HUES64 (cell line): ENCODE data around the gene ACSF3.

Source experiments
- H3K27ac ChIP-seq: 2 replicates; pipeline ENCODE4 v1.7.0; 2013; ENCODE audit warnings: low read depth, low read length, inconsistent platforms
- H3K27me3 ChIP-seq: 2 replicates; pipeline ENCODE4 v1.6.1; 2013; ENCODE audit warnings: mild to moderate bottlenecking, low read length; ENCODE audit not compliant: insufficient read depth
- H3K36me3 ChIP-seq: 2 replicates; pipeline ENCODE4 v1.6.1; 2013; ENCODE audit warnings: mild to moderate bottlenecking, low read length; ENCODE audit not compliant: insufficient read depth
- H3K4me1 ChIP-seq: 2 replicates; pipeline ENCODE4 v1.6.1; 2013; ENCODE audit warnings: mild to moderate bottlenecking, low read length, moderate library complexity; ENCODE audit not compliant: insufficient read depth
- H3K4me3 ChIP-seq: 2 replicates; pipeline ENCODE4 v1.5.1; 2013; ENCODE audit warnings: mild to moderate bottlenecking, low read length, moderate library complexity
- H3K9ac ChIP-seq: 2 replicates; pipeline ENCODE4 v1.6.1; 2013; ENCODE audit warnings: mild to moderate bottlenecking, low read depth, low read length
- H3K9me3 ChIP-seq: 2 replicates; pipeline ENCODE4 v1.6.1; 2013; ENCODE audit warnings: low read depth, low read length; ENCODE audit not compliant: insufficient read depth
- WGBS: fragments of 150-250, 120-280 bp; methylation state at CpG from one replicate; pipeline ENCODE4 v1.1.7; 2013; ENCODE audit warnings: missing lambda C conversion rate; 5-methylcytosine and 5-hydroxymethylcytosine counted together

The ACSF3 gene

GRCh38 chr16:89169778-89170177, 76.1 kb downstream of the ACSF3 start:
- Histone ChIP-seq H3K4me1 (peaks cover 5% of the 10 kb centered on the region; the same call in 1 of the 2 replicates), H3K4me3 (no peak overlapping the region), H3K36me3 (no peaks in the 10 kb centered on the region), H3K9ac (no peak overlapping the region), H3K27ac (no peak overlapping the region), H3K9me3 (no peaks in the 10 kb centered on the region), H3K27me3 (peaks cover 32% of the 10 kb centered on the region)
- 87% methylated on average over 14 of the region's 14 CpGs for WGBS

- 24% methylated on average over 34 of the region's 34 CpGs for WGBS
- Histone ChIP-seq H3K4me3 (peak overlapping the region; percentile 54), H3K4me1 (peaks cover 5% of the 10 kb centered on the region; the same call in 1 of the 2 replicates), H3K27me3 (peaks cover 32% of the 10 kb centered on the region), H3K9me3 (no peaks in the 10 kb centered on the region), H3K9ac (no peak overlapping the region), H3K36me3 (no peaks in the 10 kb centered on the region), H3K27ac (no peak overlapping the region)
Measured at GRCh38 chr16:89170346-89171215, 76.9 kb downstream of the ACSF3 start.

GRCh38 chr16:89171216-89172170, 77.8 kb downstream of the ACSF3 start, which contains the start of gene CDH15:
TSS of gene CDH15 (plus strand) at chr16:89171748. CDS start at chr16:89171832, 84 bp downstream.
- 6% methylated on average over 64 of the region's 74 CpGs for WGBS
- Histone ChIP-seq H3K27ac (no peak within 1 kb of the TSS), H3K4me1 (peaks cover 5% of the 10 kb centered on the region; the same call in 1 of the 2 replicates), H3K4me3 (peak within 1 kb of the TSS; percentile 54), H3K27me3 (peaks cover 32% of the 10 kb centered on the region), H3K36me3 (no peaks in the 10 kb centered on the region), H3K9me3 (no peaks in the 10 kb centered on the region), H3K9ac (no peak within 1 kb of the TSS)

GRCh38 chr16:89172171-89172527, 78.5 kb downstream of the ACSF3 start:
- Histone ChIP-seq H3K27me3 (peaks cover 32% of the 10 kb centered on the region), H3K36me3 (no peaks in the 10 kb centered on the region), H3K9ac (no peak overlapping the region), H3K27ac (no peak overlapping the region), H3K4me1 (peaks cover 5% of the 10 kb centered on the region; the same call in 1 of the 2 replicates), H3K4me3 (no peak overlapping the region), H3K9me3 (no peaks in the 10 kb centered on the region)
- 85% methylated on average over 11 of the region's 11 CpGs for WGBS

GRCh38 chr16:89172528-89173173, 79.0 kb downstream of the ACSF3 start:
- Histone ChIP-seq H3K4me1 (peaks cover 5% of the 10 kb centered on the region; the same call in 1 of the 2 replicates), H3K9me3 (no peaks in the 10 kb centered on the region), H3K36me3 (no peaks in the 10 kb centered on the region), H3K4me3 (no peak overlapping the region), H3K9ac (no peak overlapping the region), H3K27ac (no peak overlapping the region), H3K27me3 (peaks cover 32% of the 10 kb centered on the region)
- WGBS: 75% methylated on average over 13 of the region's 13 CpGs

GRCh38 chr16:89173174-89173921, 79.7 kb downstream of the ACSF3 start:
- Histone ChIP-seq H3K4me3 (no peak overlapping the region), H3K36me3 (no peaks in the 10 kb centered on the region), H3K27me3 (peaks cover 32% of the 10 kb centered on the region), H3K4me1 (peaks cover 5% of the 10 kb centered on the region; the same call in 1 of the 2 replicates), H3K9me3 (no peaks in the 10 kb centered on the region), H3K9ac (no peak overlapping the region), H3K27ac (no peak overlapping the region)
- 55% methylated on average over 8 of the region's 11 CpGs for WGBS

- H3K9me3 ChIP-seq: no peaks in the 10 kb centered on the region
- peaks cover 31% of the 10 kb centered on the region for H3K27me3 ChIP-seq
- no peak overlapping the region for H3K9ac ChIP-seq
- no peak overlapping the region; the same call in 1 of the 2 replicates for H3K27ac ChIP-seq
- no peak overlapping the region for H3K4me3 ChIP-seq
- 83% methylated on average over 23 of the region's 23 CpGs for WGBS
- peaks cover 5% of the 10 kb centered on the region; the same call in 1 of the 2 replicates for H3K4me1 ChIP-seq
- no peaks in the 10 kb centered on the region for H3K36me3 ChIP-seq
Measured at GRCh38 chr16:89174055-89174827, 80.6 kb downstream of the ACSF3 start.

GRCh38 chr16:89174877-89175276, 81.2 kb downstream of the ACSF3 start:
- peaks cover 25% of the 10 kb centered on the region for H3K27me3 ChIP-seq
- WGBS: 94% methylated on average over 14 of the region's 14 CpGs
- no peak overlapping the region for H3K9ac ChIP-seq

GRCh38 chr16:89175280-89176146, 81.9 kb downstream of the ACSF3 start:
- Histone ChIP-seq H3K27ac (no peak overlapping the region), H3K36me3 (no peaks in the 10 kb centered on the region), H3K4me3 (no peak overlapping the region), H3K9ac (no peak overlapping the region), H3K4me1 (peaks cover 5% of the 10 kb centered on the region; the same call in 1 of the 2 replicates), H3K9me3 (no peaks in the 10 kb centered on the region), H3K27me3 (peaks cover 19% of the 10 kb centered on the region)
- WGBS: 88% methylated on average over 20 of the region's 20 CpGs

More at GRCh38 chr16:89174877-89175276, 81.2 kb downstream of the ACSF3 start:
- H3K27ac ChIP-seq: no peak overlapping the region
- H3K4me1 ChIP-seq: peaks cover 5% of the 10 kb centered on the region; the same call in 1 of the 2 replicates
- H3K4me3 ChIP-seq: no peak overlapping the region
- H3K36me3 ChIP-seq: no peaks in the 10 kb centered on the region
- H3K9me3 ChIP-seq: no peaks in the 10 kb centered on the region
